H7 (cell line): ENCODE data around the gene PEX14. TPM values are rescaled to one million over a fixed set of nuclear protein-coding genes. Genes with fewer than 3 reads are reported as not detected.

Experiments
- DNase-seq: peaks from one replicate; pipeline ENCODE4 v3.0.0; 2012
- H3K27me3 ChIP-seq: 2 replicates; pipeline ENCODE4 v1.6.0; 2011; ENCODE audit warnings: mild to moderate bottlenecking, low read length; ENCODE audit not compliant: control insufficient read depth, insufficient read depth
- H3K36me3 ChIP-seq: replicated peaks from 2 replicates; pipeline ENCODE4 v1.5.1; 2011; ENCODE audit warnings: low read length; ENCODE audit not compliant: control insufficient read depth, insufficient read depth
- H3K4me3 ChIP-seq: 2 replicates; pipeline ENCODE4 v1.5.1; 2011; ENCODE audit warnings: low read depth, mild to moderate bottlenecking, control low read depth, low read length, moderate library complexity; ENCODE audit not compliant: insufficient read depth
- total RNA-seq: library from RNA; depleted of rRNA; stranded (reverse); fragments of >200 nt; shearing (Covaris generic); gene quantifications from 2 replicates; pipeline ENCODE4 v1.2.3, GENCODE V29; 2014

PEX14 gene
- total RNA-seq, 1 experiment from 2014 or later = 58.5 TPM

DNA sequence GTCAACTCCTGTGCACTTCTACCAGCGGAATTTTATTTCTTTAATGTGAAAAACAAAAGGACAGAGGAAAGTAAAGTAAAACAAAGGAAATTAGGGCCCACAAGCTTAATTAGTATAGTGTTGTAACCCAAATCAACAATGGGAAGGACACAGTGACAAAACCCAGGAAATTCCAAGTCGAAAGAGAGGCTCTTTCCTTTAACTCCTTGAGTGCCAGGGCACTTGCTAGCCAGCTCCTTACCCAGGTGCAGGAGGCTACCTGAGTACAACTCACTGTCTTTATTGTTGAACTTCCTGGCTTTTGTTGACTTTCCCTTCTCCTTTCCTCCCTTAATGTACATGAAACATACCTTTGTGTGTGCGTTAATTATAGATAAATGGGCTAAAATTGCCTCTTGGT lies 55.0 kb downstream of the PEX14 start:
- DNase-seq = peak; percentile 76
- H3K4me3 ChIP-seq = no peak overlapping the region
- H3K36me3 ChIP-seq = no peaks in the 10 kb centered on the region
- no peaks in the 10 kb centered on the region for H3K27me3 ChIP-seq

DNA sequence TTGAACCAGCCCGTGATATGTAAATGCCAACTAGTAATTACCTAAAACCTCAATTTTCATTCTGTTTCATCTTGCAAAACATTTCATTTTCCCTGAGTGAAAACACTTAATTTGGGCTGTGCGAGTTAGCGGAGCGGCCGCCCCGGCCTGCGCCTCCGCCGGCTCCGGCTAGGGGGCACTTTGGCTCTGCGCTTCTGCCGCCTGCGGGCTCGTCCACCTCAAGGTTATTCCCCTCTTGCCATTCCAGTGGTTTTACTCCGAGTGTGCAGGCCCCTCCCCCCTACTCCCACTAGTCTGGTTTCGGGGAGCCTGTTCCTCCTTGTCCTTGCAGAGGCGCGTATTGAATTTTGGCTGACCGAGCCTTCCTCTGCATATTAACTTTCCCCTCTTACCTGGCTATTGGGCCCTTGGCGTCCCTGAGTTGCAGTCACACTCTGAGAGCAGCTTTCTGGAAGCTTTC lies 55.6 kb downstream of the PEX14 start:
- Histone ChIP-seq H3K4me3 (peak overlapping the region; percentile 8; the same call in 1 of the 2 replicates), H3K27me3 (no peaks in the 10 kb centered on the region), H3K36me3 (no peaks in the 10 kb centered on the region)
- DNase-seq = peak; percentile 88

DNA sequence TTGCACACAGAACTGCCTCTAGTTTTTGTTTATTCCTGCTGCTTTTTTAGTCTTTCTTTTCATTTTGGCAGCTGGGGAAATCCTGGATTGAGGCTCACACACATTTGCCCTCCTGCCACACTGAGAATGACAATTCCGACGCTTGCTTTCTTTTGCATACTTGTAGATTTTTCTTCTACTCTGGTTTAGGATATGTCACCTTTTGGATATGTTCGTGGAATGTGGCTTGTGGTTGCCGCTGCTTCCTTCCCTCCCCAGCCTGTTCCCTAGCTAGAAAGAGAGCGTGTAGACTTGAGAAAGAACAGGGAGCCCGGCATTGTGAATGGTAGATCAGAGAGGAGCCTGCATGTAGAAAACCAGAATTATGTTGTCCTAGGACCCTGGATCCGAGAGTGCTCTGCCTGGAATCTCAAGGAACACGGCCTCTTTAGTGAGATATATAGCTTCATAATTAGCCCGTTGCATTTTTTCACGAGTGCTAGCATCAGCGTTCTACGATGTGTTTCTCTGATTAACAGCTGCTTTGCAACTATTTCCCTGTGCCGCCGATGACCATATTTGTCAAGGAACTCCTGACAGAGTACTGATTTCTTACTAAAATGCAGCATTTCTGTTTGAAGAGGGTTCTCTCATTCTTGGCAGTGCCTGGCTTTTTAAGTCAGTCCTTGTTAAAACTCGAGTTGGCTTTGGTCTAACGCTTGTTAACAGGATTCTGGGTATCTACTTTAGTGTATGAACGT lies 56.2 kb downstream of the PEX14 start:
- no peak overlapping the region; the same call in 1 of the 2 replicates for H3K4me3 ChIP-seq
- H3K27me3 ChIP-seq = no peaks in the 10 kb centered on the region
- H3K36me3 ChIP-seq = no peaks in the 10 kb centered on the region
- no peak for DNase-seq

DNA sequence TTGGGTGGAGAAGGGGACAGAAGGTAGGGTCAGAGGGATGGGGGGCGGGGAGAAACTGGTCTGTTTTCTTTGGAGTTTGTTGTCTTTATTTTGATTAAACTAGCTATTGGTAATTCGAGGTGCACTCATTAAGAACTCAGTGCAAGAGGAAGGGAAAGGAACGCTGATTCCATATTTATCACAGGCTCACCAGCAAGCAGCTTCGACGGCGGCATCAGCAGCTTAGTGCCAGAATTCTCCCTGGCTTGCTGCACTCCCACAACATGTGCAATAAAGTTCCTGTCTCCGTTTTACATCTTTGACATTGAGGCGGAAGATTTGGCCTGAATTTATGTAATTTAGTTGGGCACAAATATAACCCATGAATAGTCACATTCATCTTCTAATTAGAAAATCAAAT lies 57.6 kb downstream of the PEX14 start:
- Histone ChIP-seq H3K27me3 (no peaks in the 10 kb centered on the region), H3K4me3 (no peak overlapping the region), H3K36me3 (no peaks in the 10 kb centered on the region)
- DNase-seq = no peak

DNA sequence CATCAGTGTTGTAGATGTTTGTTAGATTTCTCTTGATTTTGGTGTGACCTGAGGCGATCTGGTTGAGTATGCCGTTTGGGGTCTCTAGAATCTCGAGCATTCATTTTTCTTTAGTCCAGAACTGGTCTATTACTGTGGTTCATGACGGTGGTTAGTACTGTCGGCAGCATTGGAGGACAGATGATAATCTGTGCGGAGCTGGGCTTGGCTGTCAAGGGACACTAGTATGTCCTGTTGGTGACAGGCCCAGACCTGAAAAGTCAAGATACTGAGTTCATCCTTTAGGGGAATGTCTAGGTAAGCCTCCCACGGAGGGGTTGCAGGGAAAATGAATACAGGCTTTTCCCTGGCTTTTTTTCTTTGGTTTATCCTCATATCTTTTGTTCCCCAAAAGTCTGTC lies 59.8 kb downstream of the PEX14 start:
- Histone ChIP-seq H3K36me3 (no peaks in the 10 kb centered on the region), H3K4me3 (no peak overlapping the region), H3K27me3 (no peaks in the 10 kb centered on the region)
- no peak for DNase-seq

DNA sequence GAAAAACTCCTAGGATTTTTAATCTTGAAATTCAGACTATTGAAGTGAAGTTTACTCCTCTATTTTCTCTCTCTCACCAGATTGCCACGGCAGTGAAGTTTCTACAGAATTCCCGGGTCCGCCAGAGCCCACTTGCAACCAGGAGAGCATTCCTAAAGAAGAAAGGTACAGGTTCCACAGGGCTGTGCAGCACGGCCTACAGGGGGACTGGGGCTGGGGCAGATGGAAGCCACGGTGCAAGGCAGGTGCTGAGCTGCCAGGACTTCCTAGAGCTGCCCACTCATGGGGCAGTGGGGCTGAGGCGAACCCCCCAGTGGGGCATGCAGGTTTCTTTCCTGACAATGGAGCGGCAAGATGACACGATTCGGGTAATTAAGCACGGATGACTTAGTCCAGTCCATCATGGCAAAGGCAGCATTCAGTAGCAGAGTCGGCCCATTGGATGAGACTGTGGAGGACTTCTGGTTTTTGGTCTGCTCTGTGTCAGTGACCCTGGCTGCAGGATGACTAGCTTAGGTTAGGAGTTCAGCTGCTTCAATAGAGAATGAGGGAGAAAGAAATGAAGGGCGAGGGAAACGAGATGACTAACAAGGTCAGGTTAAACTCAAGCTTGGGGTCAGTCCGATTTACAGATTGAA lies 61.5 kb downstream of the PEX14 start:
- H3K4me3 ChIP-seq = no peak overlapping the region
- no peaks in the 10 kb centered on the region for H3K36me3 ChIP-seq
- H3K27me3 ChIP-seq = no peaks in the 10 kb centered on the region
- DNase-seq = no peak

DNA sequence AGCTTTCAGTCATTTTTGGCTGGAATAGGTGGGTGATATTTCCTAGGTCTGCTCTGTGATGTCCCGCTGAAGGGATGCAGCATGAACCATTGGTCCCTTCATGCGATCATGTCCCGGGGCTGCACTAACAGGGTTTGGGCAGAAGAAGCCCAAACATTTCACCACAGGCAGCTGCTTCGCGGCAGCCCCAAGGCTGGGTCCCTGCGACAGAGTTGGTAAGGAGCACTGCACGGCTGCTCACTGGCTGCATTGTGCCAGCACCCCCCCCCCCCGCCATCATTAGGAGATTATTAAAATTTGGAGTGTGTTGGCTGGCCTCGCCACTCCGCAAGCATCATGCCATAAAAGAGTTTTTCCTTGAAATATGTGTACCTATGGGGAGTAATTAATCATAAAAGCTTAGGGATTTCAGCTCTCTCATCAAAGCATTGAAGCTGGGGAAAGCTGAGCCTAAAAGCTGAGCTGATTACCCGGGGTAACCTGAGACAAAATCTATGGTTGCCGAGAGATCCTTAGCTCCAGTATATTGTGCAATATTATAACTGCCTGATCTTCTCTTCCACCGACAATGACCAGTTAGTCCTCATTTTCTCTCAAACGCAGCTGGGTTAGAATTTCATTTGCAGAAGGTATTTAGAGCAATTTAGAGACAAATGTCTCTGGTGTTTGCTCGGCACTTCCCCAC lies 62.5 kb downstream of the PEX14 start:
- DNase-seq = no peak
- Histone ChIP-seq H3K4me3 (no peak overlapping the region), H3K36me3 (no peaks in the 10 kb centered on the region), H3K27me3 (no peaks in the 10 kb centered on the region)

DNA sequence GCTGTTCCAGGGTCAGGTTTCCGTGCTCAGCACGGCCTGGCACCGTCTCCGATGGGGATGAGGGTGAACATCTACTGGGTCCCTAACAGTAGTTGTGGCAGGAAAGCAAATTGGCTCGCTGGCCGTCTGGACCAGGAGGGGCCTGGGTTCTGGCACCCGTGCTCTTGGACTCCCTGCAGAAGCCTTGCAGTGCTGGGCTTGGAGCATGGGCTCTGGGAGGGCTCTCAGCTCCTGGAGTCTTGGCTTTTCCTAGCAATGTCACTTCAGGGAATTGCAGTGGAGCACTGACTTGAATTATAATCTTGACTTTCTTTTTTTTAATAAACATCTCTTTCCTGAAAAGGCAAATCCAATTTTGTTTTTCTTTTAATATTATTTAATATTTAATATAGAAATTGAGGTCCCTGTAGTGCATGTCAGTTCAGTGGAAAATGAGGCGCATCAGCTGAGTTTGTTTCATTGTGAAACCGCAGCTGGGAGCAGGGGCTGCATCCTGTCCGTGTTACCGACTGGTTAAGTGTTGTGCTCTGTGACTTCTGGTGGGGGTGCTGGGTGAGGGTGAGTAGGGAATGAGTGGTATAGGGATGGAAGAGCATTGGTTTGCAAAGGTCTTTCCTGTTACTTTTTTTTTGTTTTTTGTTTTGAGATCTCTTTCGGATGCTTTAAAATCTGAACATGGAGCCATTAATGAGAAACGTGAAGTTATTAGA lies 64.1 kb downstream of the PEX14 start:
- no peak overlapping the region for H3K4me3 ChIP-seq
- no peaks in the 10 kb centered on the region for H3K36me3 ChIP-seq
- H3K27me3 ChIP-seq = no peaks in the 10 kb centered on the region
- peak; percentile 64 for DNase-seq

DNA sequence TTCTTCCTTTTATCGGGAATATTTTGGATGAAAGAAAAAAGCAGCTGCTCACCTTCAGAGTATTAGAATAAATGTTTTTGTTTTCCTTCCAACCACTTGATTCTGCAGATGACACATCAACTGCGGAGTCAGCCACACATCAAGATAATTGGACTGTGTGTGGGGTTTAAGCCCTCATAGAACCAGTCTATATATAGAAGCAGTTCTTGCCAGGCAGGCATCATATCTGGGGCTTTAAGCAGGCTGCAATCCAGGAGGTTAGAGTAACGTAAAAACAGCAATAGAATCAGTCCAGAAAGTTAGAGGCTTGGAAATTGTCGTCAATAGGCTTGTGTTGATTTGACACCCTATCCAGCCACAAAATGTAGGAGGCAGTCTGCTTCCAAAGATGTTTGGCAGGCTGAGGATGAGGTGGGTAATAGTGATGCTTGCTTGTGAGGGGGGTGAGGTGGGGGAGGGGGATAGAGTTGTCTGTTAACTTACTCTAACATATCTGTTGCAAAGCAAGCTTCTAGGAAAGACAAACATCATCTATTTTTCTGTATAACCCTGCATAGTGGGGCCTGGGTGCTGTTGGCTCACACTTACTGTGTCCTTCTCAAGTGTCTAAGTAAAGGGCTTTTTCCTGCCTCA lies 64.8 kb downstream of the PEX14 start:
- H3K27me3 ChIP-seq = no peaks in the 10 kb centered on the region
- no peaks in the 10 kb centered on the region for H3K36me3 ChIP-seq
- H3K4me3 ChIP-seq = no peak overlapping the region
- DNase-seq = no peak

DNA sequence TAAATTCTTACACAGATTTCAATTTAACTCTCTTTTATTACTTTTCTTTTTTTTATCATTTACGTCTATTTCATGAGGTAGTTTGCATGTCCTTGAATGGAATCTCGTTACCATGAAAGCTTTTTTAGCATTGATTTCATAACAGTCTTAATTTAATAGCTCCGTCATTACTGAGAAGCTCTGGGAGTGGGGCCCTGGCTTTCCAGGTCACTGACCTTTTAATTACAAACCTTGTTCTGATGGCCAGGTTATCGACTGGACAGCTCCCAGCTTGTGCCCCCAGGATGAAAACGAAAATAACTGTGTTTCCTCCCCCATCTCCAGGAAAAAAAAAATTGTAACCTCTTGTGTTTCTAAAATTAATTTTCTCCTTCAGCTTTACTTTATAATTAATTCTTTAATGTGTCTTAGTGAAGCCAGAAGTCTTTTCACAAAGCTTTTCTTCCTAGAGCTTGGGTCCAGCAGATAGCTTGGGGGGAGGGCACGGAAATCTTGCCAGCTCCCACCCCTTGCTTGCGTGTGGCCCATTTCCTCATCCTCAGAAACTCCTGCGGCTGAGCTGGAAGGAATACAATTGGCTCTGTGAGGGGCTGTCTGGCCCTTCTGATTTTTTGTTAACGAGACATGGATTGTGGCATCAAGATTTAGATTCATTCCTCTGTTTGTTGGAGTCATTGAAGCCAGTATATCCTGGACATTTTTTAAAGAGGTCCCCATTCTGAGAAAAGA lies 65.7 kb downstream of the PEX14 start:
- no peaks in the 10 kb centered on the region for H3K36me3 ChIP-seq
- H3K27me3 ChIP-seq = no peaks in the 10 kb centered on the region
- peak; percentile 58 for DNase-seq
- no peak overlapping the region for H3K4me3 ChIP-seq

DNA sequence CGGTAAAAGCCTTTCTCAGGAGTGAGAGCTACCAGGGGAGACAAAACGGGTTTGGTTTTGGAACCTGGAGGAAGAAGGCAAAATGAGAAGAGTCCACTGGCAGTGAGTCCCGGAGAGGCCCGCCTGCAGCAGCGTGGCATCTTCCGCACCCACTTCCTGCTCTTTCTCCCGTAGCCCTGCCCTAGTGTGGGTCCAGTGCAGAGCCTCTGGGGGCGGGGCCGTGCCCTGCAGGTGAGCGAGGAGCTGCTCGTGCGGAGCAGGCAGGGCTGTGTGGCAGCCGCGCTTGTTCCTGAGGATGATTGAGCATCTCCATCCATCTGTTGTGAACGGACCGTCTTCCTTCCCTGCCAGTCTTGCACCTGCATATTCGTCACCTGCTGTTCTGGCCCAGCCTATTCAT lies 66.5 kb downstream of the PEX14 start:
- DNase-seq = peak; percentile 83
- H3K36me3 ChIP-seq = no peaks in the 10 kb centered on the region
- H3K4me3 ChIP-seq = no peak overlapping the region
- no peaks in the 10 kb centered on the region for H3K27me3 ChIP-seq

DNA sequence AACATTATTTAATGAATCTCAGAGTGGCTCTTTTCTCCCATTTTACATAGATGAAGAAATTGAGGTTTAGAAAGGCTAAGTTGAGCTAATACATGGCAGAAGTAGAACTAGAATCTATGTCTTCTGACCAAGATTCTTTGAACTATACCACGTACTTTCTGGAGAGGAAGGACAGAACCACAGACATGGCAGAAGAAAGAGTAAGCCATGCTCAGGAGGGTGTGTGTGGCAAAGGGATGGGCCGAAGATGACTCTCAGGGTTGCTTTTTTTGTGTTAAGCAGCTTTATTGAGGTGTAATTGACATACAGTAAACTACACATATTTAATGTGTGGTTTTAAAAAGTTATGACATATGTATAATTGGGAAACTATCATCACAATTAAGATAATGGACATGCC lies 69.5 kb downstream of the PEX14 start:
- Histone ChIP-seq H3K4me3 (no peak overlapping the region), H3K27me3 (no peaks in the 10 kb centered on the region), H3K36me3 (no peaks in the 10 kb centered on the region; the same call in 1 of the 2 replicates)
- no peak for DNase-seq

DNA sequence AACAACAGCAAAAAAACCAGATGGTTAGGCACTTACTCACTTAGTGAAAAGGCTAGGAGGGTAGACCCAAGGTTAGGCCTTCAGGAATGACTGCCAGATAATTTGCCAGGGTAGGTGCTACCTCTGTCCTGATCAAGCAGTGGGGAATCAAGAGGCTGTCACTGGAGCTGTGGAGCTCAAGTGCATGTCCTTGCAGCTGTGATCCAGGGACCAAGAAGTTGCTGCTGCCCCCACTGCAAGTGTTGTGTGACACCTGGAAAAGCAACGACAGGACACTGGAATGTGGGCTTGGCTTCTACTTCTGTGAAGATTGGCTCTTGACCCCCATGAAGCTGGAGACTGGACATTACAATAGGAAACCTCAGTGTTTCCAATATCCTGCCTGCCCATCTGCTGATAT lies 72.1 kb downstream of the PEX14 start:
- no peak overlapping the region for H3K4me3 ChIP-seq
- H3K27me3 ChIP-seq = no peaks in the 10 kb centered on the region
- no peak for DNase-seq
- no peaks in the 10 kb centered on the region; the same call in 1 of the 2 replicates for H3K36me3 ChIP-seq
